Upper lobe of left lung (tissue), 6 donors: ENCODE results near the gene GPC5. TPM values are rescaled to one million over a fixed set of nuclear protein-coding genes. Genes with fewer than 3 reads are reported as not detected.

Source experiments
- ATAC-seq, 2 donors: fragments of 200-7000 bp; cut with Tn5 transposase; one replicate each; pipeline ENCODE4 v1.9.1; 2022; ENCODE audit warnings: mild to moderate bottlenecking in 2 of 2, moderate library complexity in 2 of 2; ENCODE audit not compliant: low FRiP score in 2 of 2
- DNase-seq, 2 donors: peaks; one replicate each; pipeline ENCODE4 v3.0.0-alpha.2; 2019 to 2020
- H3K27ac ChIP-seq, 4 donors: fragments of 200-600 bp; sonication (generic); one replicate each; pipeline ENCODE4 v1.5.1; 2016 to 2019
- H3K27me3 ChIP-seq, 4 donors: fragments of 200-600 bp; sonication (generic); one replicate each; pipeline ENCODE4 v1.5.1; 2017 to 2019
- H3K36me3 ChIP-seq, 4 donors: fragments of 200-600 bp; sonication (generic); one replicate each; pipeline ENCODE4 v1.5.1; 2016 to 2019
- H3K4me1 ChIP-seq, 4 donors: fragments of 200-600 bp; sonication (generic); one replicate each; pipeline ENCODE4 v1.5.1; 2018 to 2019
- H3K4me3 ChIP-seq, 4 donors: fragments of 200-600 bp; sonication (generic); one replicate each; pipeline ENCODE4 v1.5.1; 2017 to 2019; ENCODE audit warnings: mild to moderate bottlenecking in 2 of 4, moderate library complexity in 1 of 4
- H3K9me3 ChIP-seq, 4 donors: fragments of 200-600 bp; sonication (generic); one replicate each; pipeline ENCODE4 v1.5.1; 2018 to 2019
- CTCF ChIP-seq, 6 experiments: fragments of 450-650 bp in 4 of 6; fragments of 200-600 bp in 2 of 6; sonication (generic) in 2 of 6; IDR thresholded peaks; one replicate each; pipeline ENCODE4 v1.5.1; 2016 to 2019; ENCODE audit warnings: antibody characterized with exemption in 6 of 6
- EP300 ChIP-seq, 4 donors: sonication (generic); formaldehyde crosslinking; IDR thresholded peaks; one replicate each; pipeline ENCODE4 v1.5.1; 2017; ENCODE audit warnings: antibody characterized with exemption in 4 of 4, control low read depth in 2 of 4
- POLR2A ChIP-seq, 4 donors: fragments of 450-650 bp; IDR thresholded peaks; one replicate each; pipeline ENCODE4 v1.5.1; 2016 to 2017; ENCODE audit warnings: antibody characterized with exemption in 4 of 4, mild to moderate bottlenecking in 2 of 4
- POLR2AphosphoS5 ChIP-seq, 2 donors: sonication (generic); formaldehyde crosslinking; IDR thresholded peaks; one replicate each; pipeline ENCODE4 v1.5.1; 2017; ENCODE audit warnings: antibody characterized with exemption in 2 of 2
- WGBS, 2 donors: methylation state at CpG; one replicate each; pipeline ENCODE4 v1.1.5; 2017 to 2018; 5-methylcytosine and 5-hydroxymethylcytosine counted together
- total RNA-seq, 6 donors: library from RNA; depleted of rRNA in 4 of 6; stranded (reverse); fragments of >200 nt in 4 of 6; gene quantifications; one replicate each; pipeline versions ENCODE4 v1.1.0 to v1.2.1, GENCODE V29; 2016 to 2021
- donor health status: DM: no; HTN: no; CAD: no; lungs with moderate emphysema.
- donor health status: DM: no; HTN: yes; CAD: no; lungs with severe emphysema.

GPC5 gene
- total RNA-seq, 6 donors from 2014 or later, result 7.6 to 51.4 (median 12.8) TPM

GRCh38 chr13:91360246-91360751 lies 38.1 kb upstream of the GPC5 start:
- H3K27me3 ChIP-seq, result no peaks in the 10 kb centered on the region
- H3K4me1 ChIP-seq, result peaks cover 0 to 5% (median 0%) of the 10 kb centered on the region in 4 donors
- H3K4me3 ChIP-seq, result no peak overlapping the region
- H3K36me3 ChIP-seq, result peaks cover 0 to 17% (median under 1%) of the 10 kb centered on the region in 4 donors
- no peaks in the 10 kb centered on the region for H3K9me3 ChIP-seq
- 90 to 91% methylated on average over 4 of the region's 4 CpGs for WGBS, 2 donors
- ATAC-seq (no peak), DNase-seq (no peak)
- TF ChIP-seq POLR2AphosphoS5 (IDR thresholded peaks at IDR 0.05) (no peak), CTCF (IDR thresholded peaks at IDR 0.05) (no peak), POLR2A (IDR thresholded peaks at IDR 0.05) (no peak), EP300 (IDR thresholded peaks at IDR 0.05) (no peak)
- H3K27ac ChIP-seq, result no peak overlapping the region

- peaks cover 0 to 5% (median 0%) of the 10 kb centered on the region in 4 donors for H3K4me1 ChIP-seq
- DNase-seq (no peak), ATAC-seq (no peak)
- H3K36me3 ChIP-seq, result peaks cover 0 to 3% (median 0%) of the 10 kb centered on the region in 4 donors
- no peak overlapping the region for H3K27ac ChIP-seq
- H3K9me3 ChIP-seq, result no peaks in the 10 kb centered on the region
- no peaks in the 10 kb centered on the region for H3K27me3 ChIP-seq
- 80 to 85% methylated on average over 1 of the region's 1 CpG for WGBS, 2 donors
- TF ChIP-seq POLR2AphosphoS5 (IDR thresholded peaks at IDR 0.05), result no peak
- TF ChIP-seq POLR2A (IDR thresholded peaks at IDR 0.05), result no peak
- TF ChIP-seq CTCF (IDR thresholded peaks at IDR 0.05), result no peak
- TF ChIP-seq EP300 (IDR thresholded peaks at IDR 0.05), result no peak
- no peak overlapping the region for H3K4me3 ChIP-seq
Observed at GRCh38 chr13:91361755-91362271, 36.6 kb upstream of the GPC5 start.

- ATAC-seq, result no peak
- no peak overlapping the region for H3K4me3 ChIP-seq
- H3K9me3 ChIP-seq, result no peaks in the 10 kb centered on the region
- 42 to 93% methylated on average over 1 of the region's 1 CpG for WGBS, 2 donors
- DNase-seq, result no peak
- H3K27ac ChIP-seq, result no peak overlapping the region
- no peaks in the 10 kb centered on the region for H3K27me3 ChIP-seq
- H3K36me3 ChIP-seq, result no peaks in the 10 kb centered on the region
- peaks cover 0 to 5% (median 0%) of the 10 kb centered on the region in 4 donors for H3K4me1 ChIP-seq
- TF ChIP-seq POLR2A (IDR thresholded peaks at IDR 0.05), result no peak
- no peak for TF ChIP-seq EP300 (IDR thresholded peaks at IDR 0.05)
- TF ChIP-seq POLR2AphosphoS5 (IDR thresholded peaks at IDR 0.05), result no peak
- no peak for TF ChIP-seq CTCF (IDR thresholded peaks at IDR 0.05)
Observed at GRCh38 chr13:91362908-91363307, 35.5 kb upstream of the GPC5 start.

GRCh38 chr13:91368101-91368500 lies 30.3 kb upstream of the GPC5 start:
- 95 to 97% methylated on average over 1 of the region's 1 CpG for WGBS, 2 donors
- Histone ChIP-seq H3K27ac (no peak overlapping the region), H3K4me3 (no peak overlapping the region), H3K36me3 (no peaks in the 10 kb centered on the region), H3K27me3 (no peaks in the 10 kb centered on the region), H3K4me1 (no peaks in the 10 kb centered on the region), H3K9me3 (no peaks in the 10 kb centered on the region)
- ATAC-seq, result no peak
- no peak for TF ChIP-seq POLR2AphosphoS5 (IDR thresholded peaks at IDR 0.05)
- no peak for TF ChIP-seq CTCF (IDR thresholded peaks at IDR 0.05)
- no peak for TF ChIP-seq POLR2A (IDR thresholded peaks at IDR 0.05)
- no peak for TF ChIP-seq EP300 (IDR thresholded peaks at IDR 0.05)
- no peak for DNase-seq
